Choroid plexus epithelial cell (primary cell): Measurements from ENCODE around the gene CFAP90.
A peak's percentile ranks its signal among the peaks of the same experiment; 100 is the strongest.

Experiments used
- DNase-seq: peaks from one replicate; pipeline ENCODE4 v3.0.0-alpha.2; 2010; ENCODE audit warnings: low read depth
- H3K4me3 ChIP-seq: 2 replicates; pipeline ENCODE4 v1.5.1; 2011; ENCODE audit warnings: low read depth, mild to moderate bottlenecking, control low read depth, low read length, moderate library complexity
- CTCF ChIP-seq: conservative IDR thresholded peaks from 2 replicates; pipeline ENCODE4 v1.5.1; 2011; ENCODE audit warnings: low read depth, mild to moderate bottlenecking, control low read depth, inconsistent platforms, low read length, moderate library complexity

The CFAP90 gene

GRCh38 chr5:7884491-7885267 lies 33.7 kb upstream of the CFAP90 start:
- H3K4me3 ChIP-seq = no peak overlapping the region
- TF ChIP-seq CTCF = no peak
- peak; percentile 25 for DNase-seq

- TF ChIP-seq CTCF = no peak
- no peak overlapping the region for H3K4me3 ChIP-seq
- no peak for DNase-seq
Measured at GRCh38 chr5:7882926-7883325, 32.0 kb upstream of the CFAP90 start.

- no peak overlapping the region for H3K4me3 ChIP-seq
- no peak for DNase-seq
- no peak for TF ChIP-seq CTCF
Measured at GRCh38 chr5:7881816-7882215, 30.9 kb upstream of the CFAP90 start.

- no peak overlapping the region for H3K4me3 ChIP-seq
- DNase-seq = no peak
- no peak for TF ChIP-seq CTCF
Measured at GRCh38 chr5:7881091-7881490, 30.2 kb upstream of the CFAP90 start.

GRCh38 chr5:7878381-7878873 lies 27.5 kb upstream of the CFAP90 start:
- no peak overlapping the region for H3K4me3 ChIP-seq
- no peak for TF ChIP-seq CTCF
- DNase-seq = peak; percentile 72

GRCh38 chr5:7877851-7878250 lies 26.9 kb upstream of the CFAP90 start:
- DNase-seq = peak; percentile 70
- TF ChIP-seq CTCF = no peak
- H3K4me3 ChIP-seq = no peak overlapping the region

- no peak overlapping the region for H3K4me3 ChIP-seq
- TF ChIP-seq CTCF = no peak
- peak; percentile 65 for DNase-seq
Measured at GRCh38 chr5:7876867-7877266, 25.9 kb upstream of the CFAP90 start.
